Prostate gland (tissue), 2 donors: ENCODE results near the gene TEDC2.
A peak's percentile ranks its signal among the peaks of the same experiment; 100 is the strongest.

Source experiments
- CTCF ChIP-seq, 4 experiments: fragments of 200-600 bp in 2 of 4; fragments of 450-650 bp in 2 of 4; sonication (generic) in 2 of 4; IDR thresholded peaks; 1 replicate in 3 of 4; 2 replicates in 1 of 4; pipeline ENCODE4 v1.5.1; 2016 to 2019; ENCODE audit warnings: antibody characterized with exemption in 4 of 4, mild to moderate bottlenecking in 2 of 4, moderate library complexity in 2 of 4
- POLR2AphosphoS5 ChIP-seq: sonication (generic); formaldehyde crosslinking; IDR thresholded peaks from one replicate; pipeline ENCODE4 v1.6.1; 2017; ENCODE audit warnings: antibody characterized with exemption

DNA sequence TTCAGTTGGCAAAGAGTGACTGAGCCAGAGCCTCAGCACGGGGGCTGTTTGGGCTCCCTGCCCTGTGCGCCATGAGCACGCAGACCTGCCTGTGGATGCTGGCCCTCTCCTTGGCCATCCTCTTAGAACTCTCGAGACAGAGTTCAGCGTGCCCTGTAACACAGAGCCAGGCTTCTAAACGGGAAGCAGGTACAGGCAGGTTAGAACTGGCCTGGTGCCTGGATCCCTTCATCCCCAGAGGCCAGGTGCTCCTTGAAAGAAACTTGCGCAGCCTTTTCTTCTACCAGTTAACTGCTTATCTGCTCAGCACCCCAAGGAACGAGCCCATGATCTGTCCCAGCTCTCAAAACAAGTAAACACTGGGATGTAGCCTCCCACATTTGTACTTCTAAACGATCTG lies 23.8 kb upstream of the TEDC2 start:
- TF ChIP-seq CTCF (IDR thresholded peaks at IDR 0.05): no peak
- TF ChIP-seq POLR2AphosphoS5: peak; percentile 43
